Stimulated activated memory B cell treated with anti-CD40 and anti-IgM and Interleukin-4, amounts not matched to agents 10 μg/mL and 1 μg/mL and 100 μg/mL, for 72 hours (primary cell): ENCODE results near the gene SLC35G2.
A peak's percentile ranks its signal among the peaks of the same experiment; 100 is the strongest.
"Not testable (repeated sequence)": the region's sequence is repeated elsewhere in the genome, so short reads cannot be mapped to it uniquely, and the experiment has no call there.

ENCODE experiments used
- ATAC-seq: fragments of 150-1000 bp; cut with Tn5 transposase; 2 replicates; pipeline ENCODE4 v1.10.0; 2021
- H3K27ac Mint-ChIP-seq: one replicate; pipeline ENCODE4 v1.8.0; 2022; ENCODE audit warnings: mild to moderate bottlenecking, mixed read lengths
- H3K27me3 Mint-ChIP-seq: one replicate; pipeline ENCODE4 v1.8.0; 2022; ENCODE audit warnings: mixed read lengths
- H3K36me3 Mint-ChIP-seq: one replicate; pipeline ENCODE4 v1.8.0; 2022; ENCODE audit warnings: mixed read lengths
- H3K4me1 Mint-ChIP-seq: one replicate; pipeline ENCODE4 v1.8.0; 2022; ENCODE audit warnings: mixed read lengths
- H3K4me3 Mint-ChIP-seq: one replicate; pipeline ENCODE4 v1.8.0; 2022; ENCODE audit warnings: mild to moderate bottlenecking, moderate library complexity, mixed read lengths
- H3K9me3 Mint-ChIP-seq: one replicate; pipeline ENCODE4 v1.8.0; 2022; ENCODE audit warnings: mixed read lengths

SLC35G2 gene

GRCh38 chr3:136856665-136857064, 37.7 kb downstream of the SLC35G2 start:
- Mint-ChIP-seq H3K27me3 (no peaks in the 10 kb centered on the region), H3K9me3 (peaks cover 2% of the 10 kb centered on the region), H3K27ac (no peak overlapping the region), H3K4me3 (no peak overlapping the region), H3K4me1 (peaks cover 15% of the 10 kb centered on the region), H3K36me3 (peaks cover 53% of the 10 kb centered on the region)
- ATAC-seq: no peak

DNA sequence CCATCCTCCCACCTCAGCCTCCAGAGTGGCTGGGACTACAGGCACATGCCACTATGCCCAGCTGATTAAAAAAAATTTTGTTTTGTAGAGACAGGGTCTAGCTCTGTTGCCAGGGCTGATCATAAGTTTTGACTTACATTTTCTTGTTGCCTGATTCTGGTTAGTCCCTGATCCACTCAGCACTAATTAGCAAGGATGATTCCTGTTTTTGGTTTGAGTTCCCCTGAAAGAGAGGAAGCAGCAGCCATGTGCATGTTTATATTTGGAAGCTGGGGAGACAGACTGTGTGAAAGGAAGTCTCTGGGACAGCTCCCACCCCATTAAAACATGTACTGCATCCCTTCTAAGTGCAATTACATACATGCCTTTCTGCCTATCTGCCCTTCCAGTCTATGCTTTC, 39.5 kb downstream of the SLC35G2 start:
- Mint-ChIP-seq H3K27me3 (no peaks in the 10 kb centered on the region), H3K27ac (no peak overlapping the region), H3K4me3 (no peak overlapping the region), H3K36me3 (peaks cover 40% of the 10 kb centered on the region), H3K9me3 (peaks cover 2% of the 10 kb centered on the region), H3K4me1 (peaks cover 22% of the 10 kb centered on the region)
- ATAC-seq: no peak

- H3K9me3 Mint-ChIP-seq: peaks cover 2% of the 10 kb centered on the region
- H3K27ac Mint-ChIP-seq: peak overlapping the region; percentile 87
- H3K4me3 Mint-ChIP-seq: peak overlapping the region; percentile 95
- H3K36me3 Mint-ChIP-seq: peaks cover 24% of the 10 kb centered on the region
- ATAC-seq: no peak
- H3K27me3 Mint-ChIP-seq: no peaks in the 10 kb centered on the region
- peaks cover 26% of the 10 kb centered on the region for H3K4me1 Mint-ChIP-seq
Observed at GRCh38 chr3:136860541-136860940, 41.6 kb downstream of the SLC35G2 start.

DNA sequence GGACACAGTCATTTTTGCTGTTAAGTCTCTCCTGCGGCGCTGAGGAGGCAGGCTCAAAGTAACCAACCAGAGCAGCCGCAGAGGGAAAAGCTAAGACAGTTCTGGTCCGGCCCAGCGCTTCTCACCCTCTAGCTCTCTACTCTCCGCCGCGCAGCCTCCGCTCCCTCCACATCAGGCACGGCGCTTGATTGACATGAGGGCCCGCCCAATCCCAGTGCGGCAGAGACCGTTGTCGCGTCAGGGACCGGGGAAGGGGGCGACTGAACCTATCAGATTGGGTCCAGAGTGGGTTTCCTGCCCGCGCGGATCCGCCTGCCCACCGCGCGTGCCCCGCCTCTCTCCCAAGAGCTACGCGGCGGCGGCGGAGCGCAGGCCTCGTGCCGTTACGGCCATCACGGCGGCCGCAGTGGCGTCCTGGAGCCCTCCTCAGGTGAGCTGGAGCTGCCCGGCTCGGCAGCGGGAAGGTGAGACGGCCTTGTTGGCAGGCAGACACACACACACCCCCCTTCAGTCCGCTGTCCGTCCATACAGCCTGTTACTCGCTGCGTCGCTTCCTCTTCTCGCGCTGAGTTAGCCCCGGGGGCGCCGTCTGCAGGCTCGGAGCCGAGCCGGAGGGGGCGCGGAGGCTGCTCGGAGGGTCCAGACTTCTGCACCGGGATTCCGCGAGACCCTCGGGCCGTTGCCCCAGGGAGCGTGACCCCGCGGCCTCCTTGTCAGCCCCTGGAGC, 43.1 kb downstream of the SLC35G2 start, which contains the start of gene NCK1:
NCK1 (plus strand) TSS at position 319 of the 727 bp plus-strand sequence. CDS start 65,794 bp downstream, outside the sequence.
- H3K9me3 Mint-ChIP-seq: peaks cover 2% of the 10 kb centered on the region
- H3K27ac Mint-ChIP-seq: peak within 1 kb of the TSS; percentile 87
- peaks cover 25% of the 10 kb centered on the region for H3K36me3 Mint-ChIP-seq
- peak; percentile 99 for ATAC-seq
- peaks cover 41% of the 10 kb centered on the region for H3K4me1 Mint-ChIP-seq
- H3K4me3 Mint-ChIP-seq: peak within 1 kb of the TSS; percentile 95
- no peaks in the 10 kb centered on the region for H3K27me3 Mint-ChIP-seq

DNA sequence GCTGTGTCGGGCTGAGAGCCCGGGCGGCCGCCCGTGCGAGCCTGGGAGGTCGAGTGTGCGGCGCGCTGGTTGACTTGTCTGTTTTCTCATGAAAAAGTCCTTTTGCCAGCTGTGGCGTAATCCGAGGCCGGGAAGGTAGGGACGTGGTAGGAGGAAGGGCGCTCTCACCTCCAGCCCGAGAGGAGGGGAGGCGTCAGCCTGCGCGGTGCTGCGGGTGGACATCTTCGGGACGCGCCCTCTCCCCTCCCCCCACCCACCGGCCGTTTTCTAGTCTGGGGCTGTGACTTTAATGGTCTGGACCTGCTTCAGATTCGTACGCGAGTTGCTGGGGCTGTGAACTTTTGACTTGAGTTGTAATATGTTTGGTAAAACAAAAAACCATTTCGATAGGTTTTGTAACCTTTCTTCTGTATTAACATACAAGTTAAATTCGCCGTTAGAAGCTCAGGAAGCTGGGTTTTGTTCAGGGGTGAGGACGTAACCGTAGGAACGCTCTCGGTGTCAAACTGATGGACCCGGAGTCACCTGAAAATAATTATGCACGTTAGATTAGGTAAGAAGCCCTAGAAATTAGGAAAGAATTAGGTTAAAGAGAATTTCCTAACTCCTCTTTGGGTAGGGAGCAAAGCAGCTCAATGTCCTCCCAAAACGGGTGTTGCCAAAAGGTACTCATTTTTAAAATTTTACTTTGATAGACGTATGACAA, 43.8 kb downstream of the SLC35G2 start:
- Mint-ChIP-seq H3K36me3 (peaks cover 27% of the 10 kb centered on the region), H3K27ac (peak overlapping the region; percentile 87), H3K4me1 (peaks cover 47% of the 10 kb centered on the region), H3K9me3 (no peaks in the 10 kb centered on the region), H3K4me3 (peak overlapping the region; percentile 95), H3K27me3 (no peaks in the 10 kb centered on the region)
- peak; percentile 25 for ATAC-seq

DNA sequence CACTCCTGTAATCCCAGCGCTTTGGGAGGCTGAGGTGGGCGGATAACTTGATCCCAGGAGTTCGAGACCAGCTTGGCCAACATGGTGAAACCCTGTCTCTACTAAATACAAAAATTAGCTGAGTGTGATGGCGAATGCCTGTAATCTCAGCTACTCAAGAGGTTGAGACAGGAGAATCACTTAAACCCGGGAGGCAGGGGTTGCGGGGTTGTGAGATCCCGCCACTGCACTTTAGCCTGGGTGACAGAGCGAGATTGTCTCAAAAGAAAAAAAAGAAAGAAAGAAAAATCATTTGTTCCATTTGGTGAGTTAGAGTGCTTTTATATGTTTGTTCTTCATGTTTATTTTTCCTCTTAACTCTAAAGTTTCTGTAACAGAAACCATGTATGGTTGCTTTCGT, 50.4 kb downstream of the SLC35G2 start:
- Mint-ChIP-seq H3K27me3 (no peaks in the 10 kb centered on the region), H3K4me1 (peaks cover 55% of the 10 kb centered on the region), H3K4me3 (no peak overlapping the region), H3K36me3 (peaks cover 58% of the 10 kb centered on the region), H3K27ac (no peak overlapping the region), H3K9me3 (no peaks in the 10 kb centered on the region)
- ATAC-seq: no peak

DNA sequence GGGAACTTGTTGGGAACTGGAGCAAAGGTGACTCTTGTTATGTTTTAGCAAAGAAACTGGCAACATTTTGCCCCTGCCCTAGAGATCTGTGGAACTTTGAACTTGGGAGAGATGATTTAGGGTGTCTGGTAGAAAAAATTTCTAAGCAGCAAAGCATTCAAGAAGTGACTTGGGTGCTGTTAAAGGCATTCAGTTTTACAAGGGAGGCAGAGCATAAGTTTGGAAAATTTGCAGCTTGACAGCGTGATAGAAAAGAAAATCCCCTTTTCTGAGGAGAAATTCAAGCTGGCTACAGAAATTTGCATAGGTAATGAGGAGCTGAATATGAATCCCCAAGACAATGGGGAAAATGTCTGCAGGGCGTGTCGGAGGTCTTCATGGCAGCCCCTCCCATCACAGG, 53.3 kb downstream of the SLC35G2 start:
- not testable (repeated sequence) for ATAC-seq, H3K27me3 Mint-ChIP-seq, H3K9me3 Mint-ChIP-seq, H3K4me3 Mint-ChIP-seq
- H3K36me3 Mint-ChIP-seq: peaks cover 51% of the 10 kb centered on the region
- H3K27ac Mint-ChIP-seq: peak overlapping the region; percentile 11
- peaks cover 46% of the 10 kb centered on the region for H3K4me1 Mint-ChIP-seq

DNA sequence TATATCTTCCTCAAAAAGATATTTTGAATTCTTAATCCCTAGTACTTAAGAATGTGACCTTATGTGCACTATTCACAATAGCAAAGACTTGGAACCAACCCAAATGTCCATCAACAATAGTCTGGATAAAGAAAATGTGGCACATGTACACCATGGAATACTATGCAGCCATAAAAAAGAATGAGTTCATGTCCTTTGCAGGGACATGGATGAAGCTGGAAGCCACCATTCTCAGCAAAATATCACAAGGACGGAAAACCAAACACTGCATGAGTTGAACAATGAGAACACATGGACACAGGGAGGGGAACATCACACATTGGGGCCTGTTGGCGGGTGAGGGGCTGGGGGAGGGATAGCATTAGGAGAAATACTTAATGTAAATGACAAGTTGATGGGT, 60.6 kb downstream of the SLC35G2 start:
- H3K4me1 Mint-ChIP-seq: peaks cover 61% of the 10 kb centered on the region
- not testable (repeated sequence) for H3K27ac Mint-ChIP-seq, H3K9me3 Mint-ChIP-seq, H3K4me3 Mint-ChIP-seq, ATAC-seq, H3K27me3 Mint-ChIP-seq
- H3K36me3 Mint-ChIP-seq: peaks cover 27% of the 10 kb centered on the region

- H3K4me3 Mint-ChIP-seq: no peak overlapping the region
- H3K27me3 Mint-ChIP-seq: no peaks in the 10 kb centered on the region
- H3K27ac Mint-ChIP-seq: no peak overlapping the region
- peaks cover 75% of the 10 kb centered on the region for H3K4me1 Mint-ChIP-seq
- peaks cover 25% of the 10 kb centered on the region for H3K36me3 Mint-ChIP-seq
- ATAC-seq: no peak
- peaks cover 10% of the 10 kb centered on the region for H3K9me3 Mint-ChIP-seq
Observed at GRCh38 chr3:136882571-136882970, 63.6 kb downstream of the SLC35G2 start.

DNA sequence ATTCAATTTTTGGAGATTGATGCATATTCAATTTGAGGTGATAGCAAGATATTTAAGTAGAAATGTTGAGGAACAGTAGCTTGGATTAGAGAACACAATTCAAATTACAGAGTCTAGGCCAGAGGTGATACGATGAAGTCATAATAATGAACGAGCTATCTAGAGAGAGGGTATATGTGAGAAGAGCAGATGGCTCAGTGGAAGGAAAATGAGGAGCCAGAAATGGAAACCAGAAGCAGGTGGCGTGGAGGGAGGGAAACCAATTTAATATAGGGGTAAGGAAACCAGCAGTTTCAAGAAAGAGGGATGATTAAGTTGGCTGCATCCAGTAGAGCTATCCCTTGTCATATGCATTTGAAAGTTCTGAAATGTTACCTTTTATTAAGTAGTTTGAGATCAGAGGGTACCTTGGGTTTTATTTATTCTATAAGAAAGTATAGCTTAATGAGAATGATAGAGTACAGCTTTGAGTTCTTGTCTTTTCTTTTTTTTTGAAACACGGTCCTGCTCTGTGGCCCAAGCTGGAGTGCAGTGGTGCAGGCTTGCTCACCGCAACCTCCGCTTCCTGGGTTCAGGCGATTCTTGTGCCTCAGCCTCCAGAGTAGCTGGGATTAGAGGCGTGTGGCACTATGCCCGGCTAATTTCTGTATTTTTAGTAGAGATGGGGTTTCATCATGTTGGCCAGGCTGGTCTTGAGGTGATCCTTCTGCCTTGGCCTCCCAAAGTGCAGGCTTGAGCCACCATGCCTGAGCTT, 65.2 kb downstream of the SLC35G2 start:
- no peaks in the 10 kb centered on the region for H3K27me3 Mint-ChIP-seq
- ATAC-seq: no peak
- H3K4me1 Mint-ChIP-seq: peaks cover 64% of the 10 kb centered on the region
- peaks cover 3% of the 10 kb centered on the region for H3K9me3 Mint-ChIP-seq
- H3K27ac Mint-ChIP-seq: peak overlapping the region; percentile 44
- no peak overlapping the region for H3K4me3 Mint-ChIP-seq
- peaks cover 26% of the 10 kb centered on the region for H3K36me3 Mint-ChIP-seq

GRCh38 chr3:136885357-136886213, 66.7 kb downstream of the SLC35G2 start:
- no peak overlapping the region for H3K27ac Mint-ChIP-seq
- peaks cover 63% of the 10 kb centered on the region for H3K4me1 Mint-ChIP-seq
- no peak overlapping the region for H3K4me3 Mint-ChIP-seq
- H3K27me3 Mint-ChIP-seq: no peaks in the 10 kb centered on the region
- no peak for ATAC-seq
- H3K9me3 Mint-ChIP-seq: peaks cover 3% of the 10 kb centered on the region
- peaks cover 32% of the 10 kb centered on the region for H3K36me3 Mint-ChIP-seq

DNA sequence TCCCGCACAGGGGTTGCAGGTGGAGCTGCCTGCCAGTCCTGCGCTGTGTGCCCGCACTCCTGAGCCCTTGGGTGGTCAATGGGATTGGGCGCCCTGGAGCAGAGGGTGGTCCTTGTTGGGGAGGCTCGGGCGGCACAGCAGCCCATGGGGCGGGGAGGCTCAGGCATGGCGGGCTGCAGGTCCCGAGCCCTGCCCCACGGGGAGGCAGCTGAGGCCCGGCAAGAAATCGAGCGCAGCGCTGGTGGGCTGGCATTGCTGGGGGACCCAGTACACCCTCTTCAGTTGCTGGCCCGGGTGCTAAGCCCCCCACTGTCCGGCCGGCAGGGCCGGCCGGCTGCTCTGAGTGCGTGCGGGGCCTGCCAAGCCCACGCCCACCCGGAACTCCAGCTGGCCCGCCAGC, 71.0 kb downstream of the SLC35G2 start:
- Mint-ChIP-seq H3K4me1 (peaks cover 49% of the 10 kb centered on the region), H3K27ac (no peak overlapping the region), H3K9me3 (peaks cover 4% of the 10 kb centered on the region), H3K36me3 (peaks cover 53% of the 10 kb centered on the region), H3K27me3 (no peaks in the 10 kb centered on the region), H3K4me3 (no peak overlapping the region)
- ATAC-seq: no peak

- Mint-ChIP-seq H3K9me3 (peaks cover 4% of the 10 kb centered on the region), H3K4me3 (no peak overlapping the region), H3K36me3 (peaks cover 55% of the 10 kb centered on the region), H3K27ac (no peak overlapping the region), H3K27me3 (no peaks in the 10 kb centered on the region), H3K4me1 (peaks cover 35% of the 10 kb centered on the region)
- ATAC-seq: no peak
Observed at GRCh38 chr3:136891934-136892855, 73.3 kb downstream of the SLC35G2 start.
